ENCODE measurements around the gene COL8A1.

GRCh38 chr3:99780749-99781148 lies 142.4 kb downstream of the COL8A1 start:
- no peak for TF ChIP-seq MAX (IDR thresholded peaks at IDR 0.05)
- no peak for TF ChIP-seq USF1 (IDR thresholded peaks at IDR 0.05)
- no peak for TF ChIP-seq TEAD4 (IDR thresholded peaks at IDR 0.05)
- TF ChIP-seq TCF12 (IDR thresholded peaks at IDR 0.05; ENCODE audit: low read depth): no peak
- no peak for TF ChIP-seq TAF1 (IDR thresholded peaks at IDR 0.05; ENCODE audit: low read depth)
- no peak for TF ChIP-seq RAD21 (IDR thresholded peaks at IDR 0.05; ENCODE audit: low read depth)
- TF ChIP-seq EGR1 (IDR thresholded peaks at IDR 0.05): no peak
